Loucy (cell line): ENCODE measurements around the gene MOAP1.

ENCODE experiments used
- H2AFZ ChIP-seq: fragments of 200-600 bp; sonication (generic); 2 replicates; pipeline ENCODE4 v1.6.0; 2016; ENCODE audit warnings: antibody characterized with exemption, mild to moderate bottlenecking, low read length, moderate library complexity
- H3F3A ChIP-seq: fragments of 200-600 bp; 2 replicates; pipeline ENCODE4 v1.6.0; 2016; ENCODE audit warnings: antibody characterized with exemption, low read depth, mild to moderate bottlenecking
- H3K27me3 ChIP-seq: fragments of 200-600 bp; sonication (generic); 2 replicates; pipeline ENCODE4 v1.6.1; 2014; ENCODE audit warnings: low read length, mild to moderate bottlenecking; ENCODE audit not compliant: insufficient read depth, poor library complexity, severe bottlenecking
- H3K36me3 ChIP-seq: fragments of 200-600 bp; sonication (generic); 2 replicates; pipeline ENCODE4 v1.6.1; 2016; ENCODE audit warnings: low read length; ENCODE audit not compliant: insufficient read depth
- H3K4me1 ChIP-seq: fragments of 200-600 bp; sonication (generic); 2 replicates; pipeline ENCODE4 v1.5.1; 2014; ENCODE audit warnings: low read length, mild to moderate bottlenecking; ENCODE audit not compliant: insufficient read depth, poor library complexity, severe bottlenecking
- H3K4me2 ChIP-seq: fragments of 200-600 bp; sonication (generic); 2 replicates; pipeline ENCODE4 v1.6.0; 2014; ENCODE audit warnings: antibody characterized with exemption, low read length, low read depth, mild to moderate bottlenecking; ENCODE audit not compliant: poor library complexity, severe bottlenecking
- H3K4me3 ChIP-seq: fragments of 200-600 bp; sonication (generic); 2 replicates; pipeline ENCODE4 v1.5.1; 2014; ENCODE audit warnings: low read length, mild to moderate bottlenecking, mixed read lengths; ENCODE audit not compliant: poor library complexity, severe bottlenecking
- H3K79me2 ChIP-seq: fragments of 200-600 bp; sonication (generic); 2 replicates; pipeline ENCODE4 v1.6.1; 2014; ENCODE audit warnings: low read length; ENCODE audit not compliant: insufficient read depth
- H3K9ac ChIP-seq: fragments of 200-600 bp; sonication (generic); 2 replicates; pipeline ENCODE4 v1.6.0; 2014; ENCODE audit warnings: mild to moderate bottlenecking, low read depth, low read length, moderate library complexity; ENCODE audit not compliant: poor library complexity, severe bottlenecking
- H3K9me2 ChIP-seq: fragments of 200-600 bp; sonication (generic); replicated peaks from 2 replicates; pipeline ENCODE4 v1.6.1; 2016; ENCODE audit warnings: low read depth, low read length, mixed read lengths
- H3K9me3 ChIP-seq: fragments of 200-600 bp; sonication (generic); 2 replicates; pipeline ENCODE4 v1.6.1; 2014; ENCODE audit warnings: mild to moderate bottlenecking, antibody characterized with exemption, low read length, low read depth; ENCODE audit not compliant: insufficient read depth
- H4K20me1 ChIP-seq: fragments of 200-600 bp; sonication (generic); 2 replicates; pipeline ENCODE4 v1.6.0; 2014; ENCODE audit warnings: antibody characterized with exemption, low read length, mild to moderate bottlenecking; ENCODE audit not compliant: insufficient read depth, poor library complexity, severe bottlenecking
- EZH2phosphoT487 ChIP-seq: fragments of 200-600 bp; IDR thresholded peaks from 2 replicates; pipeline ENCODE4 v1.6.1; 2018; ENCODE audit warnings: antibody characterized with exemption, mild to moderate bottlenecking, moderate library complexity, borderline replicate concordance
- TF ChIP-seq, protein P1 (sequence below): fragments of 200-600 bp; sonication (generic); conservative IDR thresholded peaks from 2 replicates; pipeline ENCODE4 v1.5.1; 2014; ENCODE audit warnings: mild to moderate bottlenecking, antibody characterized with exemption, low read length

MOAP1 gene

DNA sequence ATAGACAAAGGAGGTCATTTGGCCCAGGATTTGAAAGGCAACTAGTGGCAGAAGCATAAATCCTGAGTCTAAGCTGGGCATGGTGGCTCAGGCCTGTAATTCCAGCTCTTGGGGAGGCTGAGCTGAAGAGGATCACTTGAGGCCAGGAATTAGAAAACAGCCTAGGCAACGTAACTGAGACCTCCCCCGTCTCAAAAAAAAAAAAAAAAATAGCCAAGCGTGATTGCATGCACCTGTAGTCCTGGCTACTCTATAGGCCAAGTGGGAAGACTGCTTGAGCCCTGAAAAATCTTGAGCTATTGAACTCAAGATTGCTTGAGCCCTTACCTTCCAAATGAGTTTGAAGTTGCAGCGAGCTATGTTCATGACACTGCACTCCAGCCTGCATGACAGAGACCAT, 14.3 kb upstream of the MOAP1 start:
- Histone ChIP-seq H3K4me3 (no peak overlapping the region), H3K36me3 (0 out of 2 replicates have a peak, but pooled peaks cover 3% of the 10 kb centered on the region)
- TF ChIP-seq EZH2phosphoT487 = no peak
- TF ChIP-seq, protein P1, sequence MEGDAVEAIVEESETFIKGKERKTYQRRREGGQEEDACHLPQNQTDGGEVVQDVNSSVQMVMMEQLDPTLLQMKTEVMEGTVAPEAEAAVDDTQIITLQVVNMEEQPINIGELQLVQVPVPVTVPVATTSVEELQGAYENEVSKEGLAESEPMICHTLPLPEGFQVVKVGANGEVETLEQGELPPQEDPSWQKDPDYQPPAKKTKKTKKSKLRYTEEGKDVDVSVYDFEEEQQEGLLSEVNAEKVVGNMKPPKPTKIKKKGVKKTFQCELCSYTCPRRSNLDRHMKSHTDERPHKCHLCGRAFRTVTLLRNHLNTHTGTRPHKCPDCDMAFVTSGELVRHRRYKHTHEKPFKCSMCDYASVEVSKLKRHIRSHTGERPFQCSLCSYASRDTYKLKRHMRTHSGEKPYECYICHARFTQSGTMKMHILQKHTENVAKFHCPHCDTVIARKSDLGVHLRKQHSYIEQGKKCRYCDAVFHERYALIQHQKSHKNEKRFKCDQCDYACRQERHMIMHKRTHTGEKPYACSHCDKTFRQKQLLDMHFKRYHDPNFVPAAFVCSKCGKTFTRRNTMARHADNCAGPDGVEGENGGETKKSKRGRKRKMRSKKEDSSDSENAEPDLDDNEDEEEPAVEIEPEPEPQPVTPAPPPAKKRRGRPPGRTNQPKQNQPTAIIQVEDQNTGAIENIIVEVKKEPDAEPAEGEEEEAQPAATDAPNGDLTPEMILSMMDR = no peak

DNA sequence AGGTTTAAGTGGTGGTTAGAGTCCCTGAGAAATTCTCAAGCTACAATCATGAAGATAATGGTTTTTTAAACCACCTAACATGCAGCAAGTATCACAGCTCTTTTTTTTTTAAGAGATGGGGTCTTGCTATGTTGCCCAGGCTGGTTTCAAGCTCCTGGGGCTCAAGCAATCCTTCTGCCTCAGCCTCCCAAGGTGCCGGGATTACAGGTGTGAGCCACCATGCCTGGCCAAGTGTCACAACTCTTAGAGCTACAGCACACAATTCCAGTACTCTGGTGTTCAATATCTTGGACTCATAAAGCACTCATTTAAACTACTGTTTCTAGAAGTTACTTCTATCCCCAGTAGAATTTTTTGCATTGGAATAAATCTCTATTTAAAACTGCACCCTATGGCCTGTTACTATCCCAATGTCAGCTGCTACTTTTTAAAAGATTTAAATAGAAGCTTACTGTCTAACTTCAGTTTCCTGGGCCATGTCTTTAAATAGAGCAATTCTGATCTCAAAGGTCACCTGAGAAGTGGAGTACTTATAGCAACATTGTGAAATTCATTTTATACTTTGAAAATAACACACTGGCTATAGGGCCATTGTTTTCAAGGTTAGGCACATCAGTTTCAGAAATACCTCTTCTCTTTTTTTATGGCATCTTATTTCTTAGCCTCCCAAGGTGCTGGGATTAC, 10.8 kb upstream of the MOAP1 start:
- 0 out of 2 replicates have a peak, but pooled peaks cover 3% of the 10 kb centered on the region for H3K36me3 ChIP-seq
- H3K27me3 ChIP-seq = no peaks in the 10 kb centered on the region
- no peak overlapping the region for H3K9ac ChIP-seq
- no peak overlapping the region for H3K4me3 ChIP-seq
- no peaks in the 10 kb centered on the region for H3K9me2 ChIP-seq
- H3K4me1 ChIP-seq = no peaks in the 10 kb centered on the region
- H3K79me2 ChIP-seq = no peaks in the 10 kb centered on the region
- H3F3A ChIP-seq = no peaks in the 10 kb centered on the region
- no peaks in the 10 kb centered on the region for H4K20me1 ChIP-seq
- no peak overlapping the region for H3K4me2 ChIP-seq
- H2AFZ ChIP-seq = no peak overlapping the region
- no peaks in the 10 kb centered on the region for H3K9me3 ChIP-seq
- TF ChIP-seq, protein P1 = no peak
- no peak for TF ChIP-seq EZH2phosphoT487

More for the DNA sequence above, 14.3 kb upstream of the MOAP1 start:
- Histone ChIP-seq H3K9me3 (no peaks in the 10 kb centered on the region), H2AFZ (no peak overlapping the region), H4K20me1 (peaks cover 4% of the 10 kb centered on the region), H3K4me2 (no peak overlapping the region), H3F3A (no peaks in the 10 kb centered on the region), H3K4me1 (no peaks in the 10 kb centered on the region), H3K27me3 (no peaks in the 10 kb centered on the region), H3K9ac (no peak overlapping the region), H3K9me2 (no peaks in the 10 kb centered on the region), H3K79me2 (peaks cover 18% of the 10 kb centered on the region)

DNA sequence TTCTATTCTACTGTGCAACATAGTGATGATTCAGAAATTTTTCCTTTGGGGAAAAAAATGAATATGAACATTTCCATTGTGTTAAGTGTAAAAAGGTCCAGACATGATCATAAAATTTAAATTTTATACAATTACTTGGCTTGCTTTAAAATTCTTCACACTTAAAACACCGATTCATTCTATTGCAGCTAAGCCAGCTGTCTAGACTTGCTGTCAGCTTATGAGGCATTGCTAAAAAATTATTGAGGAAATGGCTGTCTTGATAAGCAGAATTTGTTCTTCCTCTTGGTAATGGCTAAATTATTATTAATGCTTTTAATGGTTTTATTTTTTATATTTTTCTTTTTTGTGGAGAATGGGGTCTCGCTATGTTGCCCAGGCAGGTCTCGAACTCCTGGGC, 2.3 kb upstream of the MOAP1 start:
- H4K20me1 ChIP-seq = peaks cover 20% of the 10 kb centered on the region
- no peaks in the 10 kb centered on the region for H3K36me3 ChIP-seq
- TF ChIP-seq, protein P1 = no peak
- no peak overlapping the region for H3K4me3 ChIP-seq
- peaks cover 34% of the 10 kb centered on the region for H3K79me2 ChIP-seq
- H3K4me2 ChIP-seq = peak overlapping the region; percentile 79
- no peak overlapping the region for H2AFZ ChIP-seq
- peaks cover 6% of the 10 kb centered on the region; the same call in 1 of the 2 replicates for H3F3A ChIP-seq
- no peaks in the 10 kb centered on the region for H3K9me3 ChIP-seq
- H3K9me2 ChIP-seq = no peaks in the 10 kb centered on the region
- peak overlapping the region; percentile 76 for H3K9ac ChIP-seq
- no peaks in the 10 kb centered on the region for H3K27me3 ChIP-seq
- peaks cover 24% of the 10 kb centered on the region for H3K4me1 ChIP-seq
